Endometrium (tissue), 2 donors: Measurements from ENCODE around the gene SGPP2.

ENCODE experiments used
- FAIRE-seq: peaks from 2 replicates; lab custom pipeline; 2012; peaks lifted over from hg19 to GRCh38; lab: Jason Lieb, UNC
- donor health status: control.
- donor health status: control.

Gene SGPP2

GRCh38 chr2:222525811-222526210 is 101.5 kb downstream of the SGPP2 start:
- FAIRE-seq = no peak

- no peak for FAIRE-seq
Measured at GRCh38 chr2:222526480-222527277, 102.3 kb downstream of the SGPP2 start.

GRCh38 chr2:222532315-222532714 is 108.0 kb downstream of the SGPP2 start:
- FAIRE-seq = no peak

- FAIRE-seq = no peak
Measured at GRCh38 chr2:222535477-222535876, 111.1 kb downstream of the SGPP2 start.

- FAIRE-seq = no peak
Measured at GRCh38 chr2:222538535-222538934, 114.2 kb downstream of the SGPP2 start.

GRCh38 chr2:222544661-222545060 is 120.3 kb downstream of the SGPP2 start:
- FAIRE-seq = no peak

- FAIRE-seq = no peak
Measured at GRCh38 chr2:222545823-222546795, 121.8 kb downstream of the SGPP2 start.

GRCh38 chr2:222547083-222547482 is 122.7 kb downstream of the SGPP2 start:
- FAIRE-seq = no peak

- FAIRE-seq = no peak
Measured at GRCh38 chr2:222548992-222549391, 124.6 kb downstream of the SGPP2 start.

GRCh38 chr2:222554517-222554916 is 130.2 kb downstream of the SGPP2 start:
- FAIRE-seq = no peak

- no peak for FAIRE-seq
Measured at GRCh38 chr2:222561151-222561550, 136.8 kb downstream of the SGPP2 start.

- no peak for FAIRE-seq
Measured at GRCh38 chr2:222561817-222562645, 137.7 kb downstream of the SGPP2 start.

GRCh38 chr2:222563106-222563718 is 138.9 kb downstream of the SGPP2 start:
- FAIRE-seq = no peak

GRCh38 chr2:222563936-222564335 is 139.6 kb downstream of the SGPP2 start:
- FAIRE-seq = no peak

GRCh38 chr2:222566229-222566628 is 141.9 kb downstream of the SGPP2 start:
- no peak for FAIRE-seq

GRCh38 chr2:222568865-222569264 is 144.5 kb downstream of the SGPP2 start:
- no peak for FAIRE-seq

- FAIRE-seq = no peak
Measured at GRCh38 chr2:222569826-222570225, 145.5 kb downstream of the SGPP2 start.

GRCh38 chr2:222572264-222572721 is 147.9 kb downstream of the SGPP2 start:
- FAIRE-seq = no peak

- FAIRE-seq = no peak
Measured at GRCh38 chr2:222572751-222573174, 148.4 kb downstream of the SGPP2 start.

GRCh38 chr2:222575618-222576017 is 151.3 kb downstream of the SGPP2 start:
- FAIRE-seq = no peak
